Colonic mucosa (tissue), 4 donors: ENCODE results near the gene SDR39U1. TPM values are rescaled to one million over a fixed set of nuclear protein-coding genes. Genes with fewer than 3 reads are reported as not detected.

ENCODE experiments used
- DNase-seq: peaks from one replicate; pipeline ENCODE4 v3.0.0-alpha.2; 2020
- H3K27ac ChIP-seq: fragments of 200-600 bp; one replicate; pipeline ENCODE4 v1.8.0; 2021
- H3K27me3 ChIP-seq: fragments of 200-600 bp; one replicate; pipeline ENCODE4 v1.8.0; 2021
- H3K36me3 ChIP-seq: fragments of 200-600 bp; one replicate; pipeline ENCODE4 v1.8.0; 2021
- H3K4me1 ChIP-seq: fragments of 200-600 bp; one replicate; pipeline ENCODE4 v1.8.0; 2021; ENCODE audit warnings: mild to moderate bottlenecking
- H3K4me3 ChIP-seq: fragments of 200-600 bp; one replicate; pipeline ENCODE4 v1.8.0; 2021
- H3K9ac ChIP-seq, 2 donors: one replicate each; pipeline ENCODE4 v1.7.0; 2013; ENCODE audit warnings: control low read depth in 2 of 2, low read depth in 2 of 2, low read length in 2 of 2
- H3K9me3 ChIP-seq: fragments of 200-600 bp; one replicate; pipeline ENCODE4 v1.8.0; 2021
- intact Hi-C: fragments of 100-400 bp; cut with DNase I; formaldehyde crosslinking; loops from one replicate; pipeline ENCODE4 v1.14.1; 2022
- total RNA-seq, 2 donors: library from RNA; stranded (reverse); fragmentation: NEBNext Ultra II Directional in 1 of 2; extraction: Animal tissue kit (Norgen Biotek cat#: 25700) in 1 of 2; gene quantifications; one replicate each; pipeline ENCODE4 v1.2.1, GENCODE V29; 2021
- TF ChIP-seq, protein P1 (sequence below): fragments of 200-600 bp; IDR thresholded peaks from one replicate; pipeline ENCODE4 v1.8.0; 2022; ENCODE audit warnings: antibody characterized with exemption, mild to moderate bottlenecking
- donor health status: healthy.
- donor health status: DM: no; HTN: no; CAD: no.
- donor health status: DM: no; HTN: no; CAD: no.

SDR39U1 gene
- total RNA-seq, 2 donors from 2014 or later: 32.5 to 40.9 TPM

DNA sequence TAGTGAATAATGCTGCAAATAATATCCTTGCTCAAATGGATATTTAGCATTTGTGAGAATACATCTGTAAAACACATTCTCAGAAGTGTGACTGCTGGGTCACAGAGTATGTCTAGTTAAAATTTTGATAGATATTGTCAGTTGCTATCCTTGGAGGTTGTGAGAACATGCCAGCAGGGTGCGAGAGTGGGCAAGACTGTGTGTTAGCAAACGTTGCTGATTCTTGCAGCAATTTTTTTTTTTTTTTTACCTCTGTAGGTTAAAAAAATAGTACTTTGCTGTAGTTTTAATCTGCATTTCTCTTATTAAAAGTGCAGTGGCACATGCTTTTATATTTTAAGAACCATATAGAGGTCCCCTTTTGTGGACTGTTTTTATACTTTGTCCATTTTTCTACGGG, 48.3 kb downstream of the SDR39U1 start:
- H3K9ac ChIP-seq: no peak overlapping the region
- no peak overlapping the region for H3K4me3 ChIP-seq
- no peak overlapping the region for H3K27ac ChIP-seq
- no peak for DNase-seq
- intact Hi-C loops: no loop called here
- TF ChIP-seq, protein P1, sequence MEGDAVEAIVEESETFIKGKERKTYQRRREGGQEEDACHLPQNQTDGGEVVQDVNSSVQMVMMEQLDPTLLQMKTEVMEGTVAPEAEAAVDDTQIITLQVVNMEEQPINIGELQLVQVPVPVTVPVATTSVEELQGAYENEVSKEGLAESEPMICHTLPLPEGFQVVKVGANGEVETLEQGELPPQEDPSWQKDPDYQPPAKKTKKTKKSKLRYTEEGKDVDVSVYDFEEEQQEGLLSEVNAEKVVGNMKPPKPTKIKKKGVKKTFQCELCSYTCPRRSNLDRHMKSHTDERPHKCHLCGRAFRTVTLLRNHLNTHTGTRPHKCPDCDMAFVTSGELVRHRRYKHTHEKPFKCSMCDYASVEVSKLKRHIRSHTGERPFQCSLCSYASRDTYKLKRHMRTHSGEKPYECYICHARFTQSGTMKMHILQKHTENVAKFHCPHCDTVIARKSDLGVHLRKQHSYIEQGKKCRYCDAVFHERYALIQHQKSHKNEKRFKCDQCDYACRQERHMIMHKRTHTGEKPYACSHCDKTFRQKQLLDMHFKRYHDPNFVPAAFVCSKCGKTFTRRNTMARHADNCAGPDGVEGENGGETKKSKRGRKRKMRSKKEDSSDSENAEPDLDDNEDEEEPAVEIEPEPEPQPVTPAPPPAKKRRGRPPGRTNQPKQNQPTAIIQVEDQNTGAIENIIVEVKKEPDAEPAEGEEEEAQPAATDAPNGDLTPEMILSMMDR: no peak
- no peaks in the 10 kb centered on the region for H3K9me3 ChIP-seq
- H3K4me1 ChIP-seq: peaks cover 4% of the 10 kb centered on the region
- no peaks in the 10 kb centered on the region for H3K36me3 ChIP-seq
- H3K27me3 ChIP-seq: no peaks in the 10 kb centered on the region

DNA sequence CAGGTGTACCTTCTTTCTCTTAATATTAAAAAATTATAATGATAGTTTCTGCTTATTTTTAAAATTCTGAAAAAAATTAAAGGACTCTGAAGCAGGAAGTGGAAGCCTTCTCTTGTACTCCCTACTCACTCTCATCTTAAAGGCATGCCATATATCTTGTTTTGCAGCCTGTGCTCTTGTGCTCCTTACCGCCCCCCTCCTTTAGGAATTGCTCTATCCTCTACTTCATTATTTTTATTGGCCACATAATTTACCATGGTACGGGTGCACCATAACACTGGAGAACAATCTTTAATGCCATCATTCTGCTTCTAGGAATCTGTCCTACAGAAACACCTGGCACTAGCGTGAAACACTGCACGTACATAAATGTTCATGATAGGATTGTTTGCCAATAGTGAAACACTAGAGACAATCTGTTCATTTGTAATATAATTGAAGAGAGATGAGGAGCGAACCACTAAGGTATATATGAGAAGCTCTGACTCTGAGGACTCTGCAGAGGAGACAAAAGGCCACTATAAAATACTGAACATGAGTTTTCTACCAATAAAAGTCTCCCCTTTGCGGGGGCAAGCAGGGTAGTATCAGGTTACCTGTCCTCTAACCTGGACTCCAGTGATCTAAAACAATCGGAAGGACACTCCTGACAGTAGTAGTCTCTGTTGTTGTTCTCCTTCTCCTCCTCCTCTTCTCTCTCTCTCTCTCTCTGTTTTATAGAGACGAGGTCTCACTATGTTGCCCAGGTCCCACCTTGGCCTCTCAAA, 50.1 kb downstream of the SDR39U1 start:
- H3K27me3 ChIP-seq: no peaks in the 10 kb centered on the region
- no peak overlapping the region for H3K9ac ChIP-seq
- H3K4me3 ChIP-seq: no peak overlapping the region
- H3K4me1 ChIP-seq: no peaks in the 10 kb centered on the region
- H3K36me3 ChIP-seq: no peaks in the 10 kb centered on the region
- H3K9me3 ChIP-seq: no peaks in the 10 kb centered on the region
- intact Hi-C loops: no loop called here
- H3K27ac ChIP-seq: peak overlapping the region; percentile 59
- TF ChIP-seq, protein P1: no peak
- peak; percentile 34 for DNase-seq

DNA sequence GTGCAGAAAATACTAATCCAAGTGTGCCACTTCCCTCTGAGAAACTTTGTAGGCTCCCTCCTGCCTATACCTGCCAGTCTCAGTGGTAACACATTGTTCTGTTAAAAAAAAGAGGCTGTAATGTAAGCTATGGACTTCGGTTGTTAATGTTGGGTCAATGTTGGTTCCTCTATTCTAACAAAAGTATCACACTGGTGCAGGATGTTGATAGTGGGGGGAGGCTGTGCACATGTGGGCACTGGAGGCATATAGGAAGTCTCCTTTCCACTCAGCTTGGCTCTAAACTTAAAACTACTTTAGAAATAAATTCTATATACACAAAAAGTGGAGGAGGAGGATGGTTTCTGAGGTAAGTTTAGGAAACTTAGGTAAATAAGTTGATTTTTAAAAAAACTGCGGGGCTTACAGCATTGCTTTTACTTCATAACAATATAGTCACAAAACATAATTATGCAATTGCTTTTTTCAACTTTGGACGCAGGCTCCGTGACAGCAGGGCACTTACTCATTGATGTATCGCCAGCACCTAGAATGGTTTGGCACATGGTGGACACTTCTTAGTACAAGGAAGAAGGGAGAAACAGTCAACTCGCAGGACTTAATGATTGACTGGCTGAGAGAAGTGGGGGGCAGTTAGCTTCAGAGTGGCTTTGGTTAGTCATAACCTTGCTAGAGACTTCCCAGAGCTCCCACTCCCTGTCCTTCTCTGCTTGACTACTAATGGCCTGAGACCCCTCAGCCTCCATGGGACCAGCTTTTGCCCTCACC, 51.7 kb downstream of the SDR39U1 start:
- intact Hi-C loops: no loop called here
- DNase-seq: no peak
- Histone ChIP-seq H3K9ac (no peak overlapping the region), H3K27ac (no peak overlapping the region), H3K36me3 (no peaks in the 10 kb centered on the region), H3K27me3 (no peaks in the 10 kb centered on the region), H3K4me1 (no peaks in the 10 kb centered on the region), H3K9me3 (no peaks in the 10 kb centered on the region), H3K4me3 (no peak overlapping the region)
- TF ChIP-seq, protein P1: no peak

Other genes with a start within 250 kb of the SDR39U1 start
- gene TM9SF1, start 247.3 kb downstream of the SDR39U1 start, total RNA-seq: 10 to 100 TPM; 58.8 to 65.6 TPM
- gene TSSK4, start 237.1 kb downstream of the SDR39U1 start, total RNA-seq: under 1 TPM; 0.19 to 0.49 TPM
- gene CHMP4A, start 229.3 kb downstream of the SDR39U1 start, total RNA-seq: 10 to 100 TPM; 47.8 to 48.0 TPM
- gene MDP1, start 226.7 kb downstream of the SDR39U1 start, total RNA-seq: 10 to 100 TPM in 1 of 2 donors, 1 to 10 TPM in 1; 8.2 to 10.9 TPM
- 100 to 1,000 TPM; 126 to 150 TPM for gene NEDD8, start 210.4 kb downstream of the SDR39U1 start, total RNA-seq
- gene GMPR2, start 209.8 kb downstream of the SDR39U1 start, total RNA-seq: 10 to 100 TPM; 57.9 to 68.1 TPM
- 10 to 100 TPM; 45.5 to 45.7 TPM for gene TINF2, start 200.2 kb downstream of the SDR39U1 start, total RNA-seq
- 1 to 10 TPM in 1 of 2 donors, under 1 TPM in 1; 0.40 to 3.9 TPM for gene TGM1, start 179.6 kb downstream of the SDR39U1 start, total RNA-seq
- gene RABGGTA, start 171.2 kb downstream of the SDR39U1 start, total RNA-seq: 10 to 100 TPM; 37.3 to 38.3 TPM
- 10 to 100 TPM; 38.0 to 42.4 TPM for gene DHRS1, start 143.0 kb downstream of the SDR39U1 start, total RNA-seq
- gene NOP9, start 142.9 kb downstream of the SDR39U1 start, total RNA-seq: 10 to 100 TPM; 23.8 to 49.8 TPM
- 10 to 100 TPM in 1 of 2 donors, 1 to 10 TPM in 1; 7.7 to 12.9 TPM for gene CIDEB, start 134.8 kb downstream of the SDR39U1 start, total RNA-seq
- gene LTB4R2, start 132.6 kb downstream of the SDR39U1 start, total RNA-seq: 1 to 10 TPM; 2.7 to 7.8 TPM
- gene LTB4R, start 131.3 kb downstream of the SDR39U1 start, total RNA-seq: 1 to 10 TPM; 1.5 to 4.0 TPM
- gene ADCY4, start 107.7 kb downstream of the SDR39U1 start, total RNA-seq: 10 to 100 TPM in 1 of 2 donors, 1 to 10 TPM in 1; 6.7 to 10.2 TPM
- gene RIPK3, start 102.8 kb downstream of the SDR39U1 start, total RNA-seq: 10 to 100 TPM; 30.1 to 38.2 TPM
- gene NFATC4, start 74.6 kb downstream of the SDR39U1 start, total RNA-seq: 10 to 100 TPM; 11.2 to 24.0 TPM
- gene NYNRIN, start 43.8 kb downstream of the SDR39U1 start, total RNA-seq: 10 to 100 TPM; 13.0 to 26.7 TPM
- 1 to 10 TPM; 1.8 to 2.0 TPM for gene CBLN3, start 13.1 kb downstream of the SDR39U1 start, total RNA-seq
- gene KHNYN, start 12.8 kb downstream of the SDR39U1 start, total RNA-seq: 10 to 100 TPM; 82.6 to 90.4 TPM
- gene CMA1, start 65.5 kb upstream of the SDR39U1 start, total RNA-seq: 1 to 10 TPM; 1.3 TPM
- gene CTSG, start 133.5 kb upstream of the SDR39U1 start, total RNA-seq: 1 to 10 TPM; 3.2 to 5.4 TPM
- gene GZMH, start 166.9 kb upstream of the SDR39U1 start, total RNA-seq: under 1 TPM; 0.53 to 0.59 TPM
- 1 to 10 TPM; 1.1 to 3.0 TPM for gene GZMB, start 191.4 kb upstream of the SDR39U1 start, total RNA-seq